ENCODE results near the gene PTRH2. TPM values are rescaled to one million over a fixed set of nuclear protein-coding genes. Genes with fewer than 3 reads are reported as not detected.

The PTRH2 gene
- total RNA-seq, 3 donors from 2014 or later = 45.4 to 50.9 (median 47.4) TPM

- H3K4me3 Mint-ChIP-seq = no peak overlapping the region
- H3K4me1 Mint-ChIP-seq (ENCODE audit: low read depth) = peaks cover 67% of the 10 kb centered on the region
- no peaks in the 10 kb centered on the region for H3K27me3 Mint-ChIP-seq (ENCODE audit: low read depth)
- no peaks in the 10 kb centered on the region for H3K9me3 Mint-ChIP-seq
- peaks cover 59% of the 10 kb centered on the region for H3K36me3 Mint-ChIP-seq (ENCODE audit: insufficient read depth)
- ATAC-seq = no peak
- DNase-seq = no peak
Measured at GRCh38 chr17:59699786-59700185, 7.4 kb downstream of the PTRH2 start.

- peaks cover 61% of the 10 kb centered on the region for H3K36me3 Mint-ChIP-seq (ENCODE audit: insufficient read depth)
- H3K4me3 Mint-ChIP-seq = peak overlapping the region; percentile 11
- peaks cover 61% of the 10 kb centered on the region for H3K4me1 Mint-ChIP-seq (ENCODE audit: low read depth)
- no peaks in the 10 kb centered on the region for H3K27me3 Mint-ChIP-seq (ENCODE audit: low read depth)
- H3K9me3 Mint-ChIP-seq = no peaks in the 10 kb centered on the region
- DNase-seq = no peak
- ATAC-seq = no peak
Measured at GRCh38 chr17:59699218-59699617, 8.0 kb downstream of the PTRH2 start.

- H3K4me1 Mint-ChIP-seq (ENCODE audit: low read depth) = peaks cover 55% of the 10 kb centered on the region
- DNase-seq = no peak
- ATAC-seq = no peak
- no peaks in the 10 kb centered on the region for H3K27me3 Mint-ChIP-seq (ENCODE audit: low read depth)
- H3K36me3 Mint-ChIP-seq (ENCODE audit: insufficient read depth) = peaks cover 63% of the 10 kb centered on the region
- H3K4me3 Mint-ChIP-seq = peak overlapping the region; percentile 11
- H3K9me3 Mint-ChIP-seq = no peaks in the 10 kb centered on the region
Measured at GRCh38 chr17:59698143-59698542, 9.1 kb downstream of the PTRH2 start.

DNA sequence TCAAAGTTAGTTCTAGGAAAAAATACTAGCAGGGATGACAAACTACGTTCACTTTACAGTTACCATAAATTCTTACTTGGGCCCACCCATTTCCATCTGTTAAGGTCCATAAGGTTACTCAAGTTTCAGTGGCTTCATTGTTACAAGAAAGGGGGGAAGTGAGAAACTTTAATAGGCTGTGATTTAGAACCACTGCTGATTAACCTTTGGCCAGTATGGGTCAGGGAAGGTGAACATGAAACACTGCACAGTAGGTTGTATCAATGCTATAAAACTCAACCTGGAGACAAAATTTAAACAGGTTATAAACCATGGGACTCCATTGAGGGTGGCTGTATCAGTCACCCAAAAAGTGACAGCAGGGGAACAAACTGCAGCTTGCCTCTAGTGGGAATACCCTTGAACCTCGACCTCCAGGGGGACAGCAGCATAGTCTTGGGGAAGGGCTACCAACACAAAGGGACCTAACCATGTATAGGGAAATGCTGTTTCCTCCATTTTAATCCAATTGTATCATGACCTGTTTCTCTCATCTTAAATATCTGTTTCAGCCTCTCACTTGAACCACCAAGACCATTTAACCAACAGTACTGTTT, 10.4 kb downstream of the PTRH2 start:
- no peak overlapping the region for H3K4me3 Mint-ChIP-seq
- H3K4me1 Mint-ChIP-seq (ENCODE audit: low read depth) = peaks cover 44% of the 10 kb centered on the region
- no peak for ATAC-seq
- no peaks in the 10 kb centered on the region for H3K27me3 Mint-ChIP-seq (ENCODE audit: low read depth)
- no peak for DNase-seq
- peaks cover 58% of the 10 kb centered on the region for H3K36me3 Mint-ChIP-seq (ENCODE audit: insufficient read depth)
- H3K9me3 Mint-ChIP-seq = no peaks in the 10 kb centered on the region

GRCh38 chr17:59695945-59696681, 11.1 kb downstream of the PTRH2 start:
- Mint-ChIP-seq H3K4me3 (no peak overlapping the region), H3K27me3 (ENCODE audit: low read depth) (no peaks in the 10 kb centered on the region), H3K9me3 (no peaks in the 10 kb centered on the region), H3K4me1 (ENCODE audit: low read depth) (peaks cover 43% of the 10 kb centered on the region), H3K36me3 (ENCODE audit: insufficient read depth) (peaks cover 61% of the 10 kb centered on the region)
- DNase-seq = no peak
- no peak for ATAC-seq

DNA sequence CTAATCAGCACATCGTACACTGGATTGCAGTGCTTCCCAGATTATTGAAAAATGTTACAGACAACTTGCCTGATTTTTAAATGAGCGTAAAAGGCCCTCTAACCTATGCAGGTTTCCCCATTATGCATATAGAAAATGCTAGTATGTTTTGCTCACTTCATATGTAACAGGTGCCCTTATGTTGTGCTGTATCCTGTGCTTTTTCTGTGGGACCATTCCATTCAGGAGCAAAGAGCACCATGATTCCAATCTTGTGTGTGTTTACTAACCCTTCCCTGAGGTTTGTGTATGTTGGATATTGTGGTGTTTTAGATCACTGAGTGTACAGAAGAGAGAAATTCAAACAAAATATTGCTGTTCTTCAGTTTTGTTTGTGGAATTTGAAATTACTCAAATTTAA, 12.9 kb downstream of the PTRH2 start:
- DNase-seq (no peak), ATAC-seq (no peak)
- Mint-ChIP-seq H3K27me3 (ENCODE audit: low read depth) (no peaks in the 10 kb centered on the region), H3K4me3 (no peak overlapping the region), H3K9me3 (no peaks in the 10 kb centered on the region), H3K36me3 (ENCODE audit: insufficient read depth) (peaks cover 52% of the 10 kb centered on the region), H3K4me1 (ENCODE audit: low read depth) (peaks cover 25% of the 10 kb centered on the region)

- H3K4me3 Mint-ChIP-seq = no peak overlapping the region
- peaks cover 47% of the 10 kb centered on the region for H3K36me3 Mint-ChIP-seq (ENCODE audit: insufficient read depth)
- no peak for ATAC-seq
- no peaks in the 10 kb centered on the region for H3K9me3 Mint-ChIP-seq
- no peak for DNase-seq
- peaks cover 19% of the 10 kb centered on the region for H3K4me1 Mint-ChIP-seq (ENCODE audit: low read depth)
- no peaks in the 10 kb centered on the region for H3K27me3 Mint-ChIP-seq (ENCODE audit: low read depth)
Measured at GRCh38 chr17:59693582-59693981, 13.6 kb downstream of the PTRH2 start.

DNA sequence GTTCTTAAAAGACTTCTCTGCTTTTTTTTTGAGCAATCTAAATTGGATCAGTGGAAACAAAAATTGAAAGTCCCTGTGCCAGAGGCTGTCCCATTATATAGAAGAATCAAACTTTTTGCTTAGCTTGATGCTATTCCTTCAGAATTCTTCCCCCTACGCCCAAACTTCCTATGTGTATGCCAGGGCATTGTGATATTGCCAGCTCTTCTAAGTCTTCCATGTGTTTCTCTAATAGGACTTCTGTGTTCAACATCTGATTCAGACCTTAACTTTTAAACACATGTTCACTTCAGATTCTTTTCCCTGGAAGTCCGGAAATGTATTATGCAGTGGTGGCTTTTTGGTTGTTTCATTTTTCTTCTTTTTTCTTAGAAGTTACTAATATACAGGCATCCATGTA, 18.7 kb downstream of the PTRH2 start:
- Mint-ChIP-seq H3K4me1 (ENCODE audit: low read depth) (peaks cover 10% of the 10 kb centered on the region), H3K9me3 (no peaks in the 10 kb centered on the region), H3K27me3 (ENCODE audit: low read depth) (no peaks in the 10 kb centered on the region), H3K36me3 (ENCODE audit: insufficient read depth) (peaks cover 45% of the 10 kb centered on the region), H3K4me3 (no peak overlapping the region)
- no peak for ATAC-seq
- DNase-seq = no peak

DNA sequence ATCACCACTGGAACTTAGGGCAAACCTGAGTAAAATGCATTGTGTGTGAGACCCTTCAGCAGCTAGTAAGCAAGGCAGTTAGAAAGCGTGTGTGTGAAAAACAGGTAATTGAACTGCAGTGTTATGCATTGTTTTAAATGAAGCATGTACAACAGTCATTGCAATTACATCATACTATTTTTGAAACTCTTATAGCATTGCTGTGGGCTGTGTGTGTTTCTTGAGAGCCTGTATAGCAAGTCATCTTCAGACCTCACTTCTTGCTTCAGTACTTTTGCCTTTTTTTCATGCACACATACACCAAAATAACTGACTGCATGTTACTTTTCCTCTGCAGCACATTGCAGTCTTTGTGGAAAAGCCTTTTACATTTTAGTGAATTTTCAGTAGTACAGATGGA, 19.2 kb downstream of the PTRH2 start:
- Mint-ChIP-seq H3K9me3 (no peaks in the 10 kb centered on the region), H3K4me1 (ENCODE audit: low read depth) (peaks cover 10% of the 10 kb centered on the region), H3K4me3 (no peak overlapping the region), H3K36me3 (ENCODE audit: insufficient read depth) (peaks cover 47% of the 10 kb centered on the region), H3K27me3 (ENCODE audit: low read depth) (no peaks in the 10 kb centered on the region)
- DNase-seq = no peak
- ATAC-seq = no peak

GRCh38 chr17:59684967-59685366, 22.3 kb downstream of the PTRH2 start:
- no peak for DNase-seq
- H3K9me3 Mint-ChIP-seq = no peaks in the 10 kb centered on the region
- no peaks in the 10 kb centered on the region for H3K27me3 Mint-ChIP-seq (ENCODE audit: low read depth)
- H3K4me3 Mint-ChIP-seq = no peak overlapping the region
- peaks cover 51% of the 10 kb centered on the region for H3K36me3 Mint-ChIP-seq (ENCODE audit: insufficient read depth)
- no peak for ATAC-seq
- H3K4me1 Mint-ChIP-seq (ENCODE audit: low read depth) = peaks cover 10% of the 10 kb centered on the region

GRCh38 chr17:59683283-59683682, 23.9 kb downstream of the PTRH2 start:
- ATAC-seq (no peak), DNase-seq (no peak)
- Mint-ChIP-seq H3K36me3 (ENCODE audit: insufficient read depth) (peaks cover 50% of the 10 kb centered on the region), H3K4me3 (no peak overlapping the region), H3K4me1 (ENCODE audit: low read depth) (peaks cover 6% of the 10 kb centered on the region), H3K9me3 (no peaks in the 10 kb centered on the region), H3K27me3 (ENCODE audit: low read depth) (no peaks in the 10 kb centered on the region)

- H3K4me3 Mint-ChIP-seq = no peak overlapping the region
- DNase-seq = no peak
- no peaks in the 10 kb centered on the region for H3K9me3 Mint-ChIP-seq
- peaks cover 43% of the 10 kb centered on the region for H3K36me3 Mint-ChIP-seq (ENCODE audit: insufficient read depth)
- H3K27me3 Mint-ChIP-seq (ENCODE audit: low read depth) = no peaks in the 10 kb centered on the region
- ATAC-seq = no peak
- H3K4me1 Mint-ChIP-seq (ENCODE audit: low read depth) = no peaks in the 10 kb centered on the region
Measured at GRCh38 chr17:59680314-59680713, 26.9 kb downstream of the PTRH2 start.

DNA sequence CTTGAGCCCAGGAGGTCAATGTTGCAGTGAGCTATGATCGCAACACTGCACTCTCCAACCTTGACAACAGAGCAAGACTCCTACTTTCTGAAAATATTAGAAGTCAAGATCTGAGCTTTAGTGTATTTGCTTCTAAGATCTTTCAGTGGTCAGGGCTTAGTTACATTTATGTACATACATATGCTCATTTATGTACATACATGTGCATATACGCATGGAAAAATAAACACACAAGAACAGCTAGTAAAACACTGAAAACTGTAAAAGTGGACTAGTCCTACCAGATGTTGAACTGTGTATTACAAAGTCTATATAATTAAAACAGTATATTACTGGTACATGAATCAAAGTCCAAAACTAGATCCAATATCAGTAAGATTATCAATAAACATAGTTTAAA, 28.3 kb downstream of the PTRH2 start:
- no peaks in the 10 kb centered on the region for H3K4me1 Mint-ChIP-seq (ENCODE audit: low read depth)
- no peak overlapping the region for H3K4me3 Mint-ChIP-seq
- DNase-seq (no peak), ATAC-seq (no peak)
- no peaks in the 10 kb centered on the region for H3K9me3 Mint-ChIP-seq
- H3K36me3 Mint-ChIP-seq (ENCODE audit: insufficient read depth) = peaks cover 38% of the 10 kb centered on the region
- H3K27me3 Mint-ChIP-seq (ENCODE audit: low read depth) = no peaks in the 10 kb centered on the region

GRCh38 chr17:59676716-59677115, 30.5 kb downstream of the PTRH2 start:
- peaks cover under 1% of the 10 kb centered on the region for H3K4me1 Mint-ChIP-seq (ENCODE audit: low read depth)
- no peak for ATAC-seq
- H3K9me3 Mint-ChIP-seq = no peaks in the 10 kb centered on the region
- H3K36me3 Mint-ChIP-seq (ENCODE audit: insufficient read depth) = peaks cover 30% of the 10 kb centered on the region
- no peaks in the 10 kb centered on the region for H3K27me3 Mint-ChIP-seq (ENCODE audit: low read depth)
- DNase-seq = no peak
- no peak overlapping the region for H3K4me3 Mint-ChIP-seq

DNA sequence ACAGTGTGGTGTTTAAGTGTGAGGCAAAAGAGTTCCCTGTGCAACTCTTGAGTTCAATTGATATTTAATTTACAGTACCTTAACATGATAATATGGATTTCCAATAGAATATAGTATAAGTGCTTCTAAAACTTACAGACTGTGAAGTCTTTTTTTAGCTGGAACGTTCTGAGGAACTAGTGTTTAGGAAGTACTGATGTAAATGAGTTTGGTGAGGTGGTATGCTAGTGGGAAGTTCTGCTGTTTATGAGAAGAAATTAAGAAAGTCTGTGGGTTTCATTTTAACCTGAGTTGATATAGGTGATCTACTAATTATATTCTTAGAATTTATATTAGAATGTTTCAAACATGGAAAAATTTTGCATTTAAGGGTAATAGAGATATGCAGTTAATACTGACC, 32.0 kb downstream of the PTRH2 start:
- Mint-ChIP-seq H3K36me3 (ENCODE audit: insufficient read depth) (peaks cover 29% of the 10 kb centered on the region), H3K27me3 (ENCODE audit: low read depth) (no peaks in the 10 kb centered on the region), H3K4me3 (no peak overlapping the region), H3K9me3 (no peaks in the 10 kb centered on the region), H3K4me1 (ENCODE audit: low read depth) (peaks cover 7% of the 10 kb centered on the region)
- no peak for DNase-seq
- no peak for ATAC-seq
